H1 (cell line): ENCODE measurements around the gene METTL5. TPM values are rescaled to one million over a fixed set of nuclear protein-coding genes. Genes with fewer than 3 reads are reported as not detected.
"Not testable (repeated sequence)": the region's sequence is repeated elsewhere in the genome, so short reads cannot be mapped to it uniquely, and the experiment has no call there.

ENCODE experiments used
- CTCF ChIA-PET: fragments of 300-600 bp; sonication (Branson Sonifier 250); formaldehyde crosslinking; loops from one replicate; lab custom pipeline; 2021; ENCODE audit not compliant: partially characterized antibody; lab: Charles Lee
- POLR2A ChIA-PET: fragments of 300-600 bp; sonication (Branson Sonifier 250); formaldehyde crosslinking; loops from one replicate; lab custom pipeline; 2021; ENCODE audit warnings: inconsistent platforms; ENCODE audit not compliant: partially characterized antibody; lab: Charles Lee
- DNase-seq, 2 experiments: peaks; one replicate each; pipeline versions ENCODE4 v3.0.0 to v3.0.0-alpha.2; 2010 to 2022; ENCODE audit warnings: low spot score in 2 of 2, low read depth in 1 of 2, mixed read lengths in 1 of 2
- FAIRE-seq: peaks from 2 replicates; lab custom pipeline; 2011; peaks lifted over from hg19 to GRCh38; lab: Jason Lieb, UNC
- H2AFZ ChIP-seq: 2 replicates; pipeline ENCODE4 v1.8.1; 2012; ENCODE audit warnings: low read length, inconsistent platforms
- H2AK5ac ChIP-seq: 2 replicates; pipeline ENCODE4 v1.6.1; 2013; ENCODE audit warnings: low read depth, low read length
- H2BK120ac ChIP-seq: replicated peaks from 2 replicates; pipeline ENCODE3; 2013; ENCODE audit warnings: low read depth, low read length, inconsistent platforms
- H2BK12ac ChIP-seq: 2 replicates; pipeline ENCODE4 v1.6.1; 2013; ENCODE audit warnings: low read depth, low read length
- H2BK15ac ChIP-seq: 2 replicates; pipeline ENCODE4 v1.6.1; 2013; ENCODE audit warnings: low read length
- H2BK20ac ChIP-seq: 2 replicates; pipeline ENCODE4 v1.6.1; 2013; ENCODE audit warnings: low read length
- H2BK5ac ChIP-seq: 2 replicates; pipeline ENCODE4 v1.6.1; 2013; ENCODE audit warnings: low read depth, low read length
- H3K14ac ChIP-seq: 2 replicates; pipeline ENCODE4 v1.6.1; 2013; ENCODE audit warnings: inconsistent platforms; ENCODE audit not compliant: insufficient read length
- H3K18ac ChIP-seq: 2 replicates; pipeline ENCODE4 v1.6.1; 2013; ENCODE audit warnings: low read length; ENCODE audit errors: extremely low read depth
- H3K23ac ChIP-seq: 2 replicates; pipeline ENCODE4 v1.6.1; 2013; ENCODE audit warnings: inconsistent platforms; ENCODE audit not compliant: insufficient read length
- H3K23me2 ChIP-seq: 2 replicates; pipeline ENCODE4 v1.6.1; 2013; ENCODE audit warnings: low read depth, low read length
- H3K27ac ChIP-seq: 2 replicates; pipeline ENCODE4 v1.6.1; 2011; ENCODE audit warnings: low read depth, low read length, inconsistent platforms
- H3K27me3 ChIP-seq, 4 experiments: replicated peaks in 1 of 4; 1 replicate in 1 of 4; 2 replicates in 3 of 4; pipeline versions ENCODE4 v1.6.1 to v1.8.1; 2011 to 2013; ENCODE audit warnings: low read length in 3 of 4, mild to moderate bottlenecking in 3 of 4, inconsistent platforms in 2 of 4, mixed read lengths in 2 of 4, moderate library complexity in 1 of 4; ENCODE audit not compliant: control insufficient read depth in 3 of 4, insufficient read depth in 3 of 4; ENCODE audit errors: extremely low read depth in 1 of 4
- H3K36me3 ChIP-seq, 4 experiments: 2 replicates each; pipeline versions ENCODE4 v1.6.1 to v1.8.1; 2011 to 2013; ENCODE audit warnings: mild to moderate bottlenecking in 4 of 4, low read length in 3 of 4, moderate library complexity in 2 of 4, control low read depth in 1 of 4, inconsistent platforms in 1 of 4; ENCODE audit not compliant: insufficient read depth in 4 of 4, control insufficient read depth in 2 of 4
- H3K4ac ChIP-seq: replicated peaks from 2 replicates; pipeline ENCODE3; 2013; ENCODE audit warnings: low read length, low read depth, mixed read lengths, inconsistent platforms; ENCODE audit not compliant: insufficient read length
- H3K4me1 ChIP-seq, 4 experiments: replicated peaks in 1 of 4; 1 replicate in 1 of 4; 2 replicates in 3 of 4; pipeline versions ENCODE4 v1.6.1 to v1.8.1; 2011 to 2013; ENCODE audit warnings: low read length in 3 of 4, inconsistent platforms in 2 of 4, mixed read lengths in 1 of 4; ENCODE audit not compliant: insufficient read depth in 4 of 4, control insufficient read depth in 3 of 4
- H3K4me2 ChIP-seq, 2 experiments: 2 replicates each; pipeline versions ENCODE4 v1.6.1 to v1.8.1; 2011 to 2013; ENCODE audit warnings: low read depth in 2 of 2, low read length in 2 of 2, control low read depth in 1 of 2, inconsistent platforms in 1 of 2, mild to moderate bottlenecking in 1 of 2; ENCODE audit not compliant: insufficient read depth in 1 of 2
- H3K4me3 ChIP-seq, 4 experiments: fragments of 200-600, 300-600 bp in 1 of 4; sonication (generic), shearing (Covaris generic), sonication (Bioruptor Twin) in 1 of 4; 2 replicates each; pipeline versions ENCODE4 v1.5.1 to v1.8.1; 2011 to 2016; ENCODE audit warnings: low read length in 4 of 4, low read depth in 3 of 4, control low read depth in 2 of 4, inconsistent platforms in 2 of 4, mild to moderate bottlenecking in 2 of 4, mixed read lengths in 1 of 4, moderate library complexity in 1 of 4; ENCODE audit not compliant: insufficient read depth in 2 of 4; ENCODE audit errors: extremely low read depth in 1 of 4
- H3K56ac ChIP-seq: replicated peaks from 2 replicates; pipeline ENCODE3; 2013; ENCODE audit warnings: low read depth, mild to moderate bottlenecking, mixed read lengths, low read length, inconsistent platforms; ENCODE audit not compliant: insufficient read length
- H3K79me1 ChIP-seq: 2 replicates; pipeline ENCODE4 v1.6.1; 2013; ENCODE audit warnings: low read depth, low read length, control low read depth
- H3K79me2 ChIP-seq, 2 experiments: 2 replicates each; pipeline versions ENCODE4 v1.6.1 to v1.8.1; 2012 to 2013; ENCODE audit warnings: low read length in 2 of 2, mild to moderate bottlenecking in 2 of 2, inconsistent platforms in 1 of 2; ENCODE audit not compliant: insufficient read depth in 2 of 2, control insufficient read depth in 1 of 2
- H3K9ac ChIP-seq, 4 experiments: replicated peaks in 1 of 4; 1 replicate in 1 of 4; 2 replicates in 3 of 4; pipeline versions ENCODE4 v1.6.1 to v1.8.1; 2011 to 2013; ENCODE audit warnings: low read depth in 3 of 4, low read length in 3 of 4, control low read depth in 2 of 4, mild to moderate bottlenecking in 2 of 4, moderate library complexity in 2 of 4, inconsistent platforms in 1 of 4; ENCODE audit errors: extremely low read depth in 1 of 4
- H3K9me3 ChIP-seq, 2 experiments: 2 replicates each; pipeline versions ENCODE4 v1.6.1 to v1.8.1; 2012 to 2013; ENCODE audit warnings: mild to moderate bottlenecking in 2 of 2, moderate library complexity in 2 of 2, control low read depth in 1 of 2, inconsistent platforms in 1 of 2, low read depth in 1 of 2, low read length in 1 of 2, mixed read lengths in 1 of 2; ENCODE audit not compliant: insufficient read depth in 2 of 2
- H4K20me1 ChIP-seq, 2 experiments: replicated peaks in 1 of 2; 2 replicates each; pipeline versions ENCODE3 to v1.8.1; 2011 to 2013; ENCODE audit warnings: inconsistent platforms in 2 of 2, low read length in 2 of 2, mild to moderate bottlenecking in 1 of 2; ENCODE audit not compliant: insufficient read depth in 2 of 2, control insufficient read depth in 1 of 2
- H4K5ac ChIP-seq: 2 replicates; pipeline ENCODE4 v1.6.1; 2013; ENCODE audit warnings: low read length, low read depth, mixed read lengths, inconsistent platforms; ENCODE audit not compliant: insufficient read length
- H4K8ac ChIP-seq: 2 replicates; pipeline ENCODE4 v1.8.0; 2013; ENCODE audit warnings: mild to moderate bottlenecking, moderate library complexity, low read length, inconsistent platforms; ENCODE audit not compliant: insufficient read depth; ENCODE audit errors: extremely low read depth
- H4K91ac ChIP-seq: replicated peaks from 2 replicates; pipeline ENCODE3; 2013; ENCODE audit warnings: low read length, mixed read lengths, inconsistent platforms; ENCODE audit not compliant: insufficient read length
- FOSL1 ChIP-seq: IDR thresholded peaks from 2 replicates; pipeline ENCODE4 v1.6.1; 2011; ENCODE audit warnings: mild to moderate bottlenecking, low read depth, low read length, moderate library complexity; ENCODE audit not compliant: insufficient read depth
- GABPA ChIP-seq: IDR thresholded peaks from 2 replicates; pipeline ENCODE4 v1.6.1; 2011; ENCODE audit warnings: mild to moderate bottlenecking, low read length, moderate library complexity, borderline replicate concordance; ENCODE audit not compliant: insufficient read depth
- SIX5 ChIP-seq: IDR thresholded peaks from 2 replicates; pipeline ENCODE4 v1.6.1; 2011; ENCODE audit warnings: mild to moderate bottlenecking, low read depth, low read length
- WGBS, 2 experiments: shearing (Covaris generic) in 1 of 2; methylation state at CpG; one replicate each; pipeline versions ENCODE4 v1.1.6 to v1.1.7; 2013 to 2015; ENCODE audit warnings: low lambda C conversion rate in 2 of 2, mixed read lengths in 2 of 2, inconsistent platforms in 1 of 2, low coverage in 1 of 2, missing lambda C conversion rate in 1 of 2; ENCODE audit not compliant: insufficient replicate concordance in 2 of 2, insufficient coverage in 1 of 2, insufficient read length in 1 of 2; ENCODE audit errors: extremely low coverage in 1 of 2, missing lambda C conversion rate in 1 of 2; 5-methylcytosine and 5-hydroxymethylcytosine counted together
- polyA plus RNA-seq, 7 experiments: library from polyadenylated mRNA; depleted of rRNA in 3 of 7; stranded (reverse) in 5 of 7; unstranded in 2 of 7; fragments of >200 nt in 5 of 7; fragments of 200-250 nt in 2 of 7; gene quantifications; 1 replicate in 5 of 7; 2 replicates in 1 of 7; 4 replicates in 1 of 7; pipeline versions ENCODE4 v1.2.1 to v1.2.3, GENCODE V29; 2011 to 2013; ENCODE audit warnings: missing spikeins in 2 of 7, mixed read lengths in 2 of 7
- total RNA-seq: library from RNA; stranded (reverse); fragmentation: NEBNext Ultra II Directional; extraction: Animal tissue kit (Norgen Biotek cat#: 25700); gene quantifications from 2 replicates; pipeline ENCODE4 v1.2.1, GENCODE V29; 2021

METTL5 gene
- total and polyA plus RNA-seq, 2 of the 8 experiments (the other 6 are each of a cell fraction or from before 2014, with no cell fraction given): 34.5 to 74.1 TPM

DNA sequence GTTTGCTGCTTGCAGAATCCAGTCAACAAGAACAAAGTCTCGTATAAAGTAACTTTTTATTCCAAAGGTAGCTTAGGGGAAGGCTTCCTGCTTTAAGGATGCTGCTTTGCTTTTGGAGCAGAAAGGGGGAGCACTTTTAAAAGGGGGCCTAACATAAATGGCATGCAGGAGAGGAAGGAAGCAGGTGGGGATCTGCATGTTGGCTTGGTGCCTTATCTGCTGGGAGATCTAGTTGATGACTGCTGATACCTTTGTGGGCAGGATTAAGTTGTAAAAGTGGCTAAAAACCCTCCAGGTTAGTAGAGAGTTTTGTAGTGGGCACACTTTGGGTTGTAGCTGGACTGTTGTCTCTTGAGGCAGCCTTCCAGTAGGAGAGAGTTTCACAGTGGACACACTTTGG, 25.0 kb upstream of the METTL5 start (continued):
- TF ChIP-seq FOSL1 (no peak), SIX5 (no peak), GABPA (no peak)

DNA sequence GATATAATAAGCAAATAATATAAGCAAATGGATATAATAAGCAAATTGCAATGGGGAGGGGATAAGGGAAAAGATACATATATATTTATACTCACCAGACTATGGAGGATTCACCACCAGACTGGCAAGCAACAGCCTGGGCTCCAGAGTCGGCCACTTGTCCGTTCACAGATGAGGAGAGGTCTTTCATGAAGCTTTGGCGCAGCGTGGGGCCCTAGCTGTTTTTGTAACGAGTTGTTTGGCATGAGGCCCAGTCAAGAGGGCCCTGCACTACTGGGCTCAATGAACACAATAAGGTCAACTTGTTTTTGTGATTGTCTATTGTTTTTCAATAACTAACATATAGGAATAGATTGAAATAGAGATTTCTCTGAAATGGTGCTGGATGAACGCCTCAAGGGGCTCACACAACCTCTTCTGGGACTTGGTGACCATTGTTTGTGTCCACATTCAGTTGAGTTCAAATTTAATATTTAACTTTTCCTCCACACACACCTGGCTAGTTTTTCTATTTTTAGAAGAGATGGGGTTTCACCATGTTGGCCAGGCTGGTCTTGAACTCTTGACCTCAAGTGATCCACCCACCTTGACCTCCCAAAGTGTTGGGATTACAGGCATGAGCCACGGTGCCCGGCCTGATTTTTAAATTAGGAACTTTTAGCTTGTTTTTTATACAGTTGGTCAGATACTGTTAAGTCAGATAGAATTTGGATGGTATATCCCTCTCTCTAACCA, 24.4 kb upstream of the METTL5 start:
- H4K91ac ChIP-seq, H4K5ac ChIP-seq, H3K4me2 ChIP-seq, H3K4me3 ChIP-seq, DNase-seq, H3K27ac ChIP-seq, H3K9ac ChIP-seq, FAIRE-seq, H3K9me3 ChIP-seq, H3K36me3 ChIP-seq, H2BK12ac ChIP-seq, H3K23ac ChIP-seq, H2BK5ac ChIP-seq, H2BK120ac ChIP-seq, H3K23me2 ChIP-seq, H2AFZ ChIP-seq, H4K8ac ChIP-seq, H2BK20ac ChIP-seq, H3K4me1 ChIP-seq, H3K56ac ChIP-seq, H2BK15ac ChIP-seq, H2AK5ac ChIP-seq, CTCF ChIA-PET, H3K4ac ChIP-seq, H4K20me1 ChIP-seq, H3K14ac ChIP-seq, H3K79me1 ChIP-seq, H3K27me3 ChIP-seq, H3K18ac ChIP-seq: not testable (repeated sequence)
- POLR2A ChIA-PET: interaction anchor here (0.6 to 1.3 kb wide), 3 partner anchors 10 to 21 kb away, joined by 3 to 4 read pairs (median 3); no protein-coding TSS in a partner anchor
- peaks cover 0 to 12% of the 10 kb centered on the region in 2 experiments; a peak in 2 of 4 replicates for H3K79me2 ChIP-seq
- WGBS, 2 experiments: 84% methylated on average over 8 of the region's 8 CpGs; no CpG with 5 or more reads in 1 of the 2 experiments
